Trophoblast cell (in vitro differentiated cells and primary cell): Measurements from ENCODE around the gene ECT2L.

Experiments
- DNase-seq, 2 donors: peaks; one replicate each; pipeline ENCODE4 v3.0.0-alpha.2; 2016
- H2AFZ ChIP-seq: 2 replicates; pipeline ENCODE4 v1.6.1; 2013; ENCODE audit warnings: low read length, moderate library complexity, mild to moderate bottlenecking; ENCODE audit not compliant: insufficient read depth, poor library complexity
- H2AK5ac ChIP-seq: 2 replicates; pipeline ENCODE4 v1.6.1; 2013; ENCODE audit warnings: mild to moderate bottlenecking, low read length
- H2BK120ac ChIP-seq: 2 replicates; pipeline ENCODE4 v1.6.1; 2013; ENCODE audit warnings: low read length, mild to moderate bottlenecking, moderate library complexity; ENCODE audit not compliant: insufficient read depth, poor library complexity
- H2BK12ac ChIP-seq: 2 replicates; pipeline ENCODE4 v1.6.1; 2013; ENCODE audit warnings: mild to moderate bottlenecking, low read length, moderate library complexity
- H2BK5ac ChIP-seq: 2 replicates; pipeline ENCODE4 v1.6.1; 2013; ENCODE audit warnings: low read length, low read depth, moderate library complexity, mild to moderate bottlenecking; ENCODE audit not compliant: poor library complexity
- H3K14ac ChIP-seq: 2 replicates; pipeline ENCODE4 v1.6.1; 2013; ENCODE audit warnings: mild to moderate bottlenecking, low read length
- H3K18ac ChIP-seq: 2 replicates; pipeline ENCODE4 v1.6.1; 2013; ENCODE audit warnings: mild to moderate bottlenecking, low read length
- H3K23ac ChIP-seq: 2 replicates; pipeline ENCODE4 v1.6.1; 2013; ENCODE audit warnings: low read length
- H3K27ac ChIP-seq: 2 replicates; pipeline ENCODE4 v1.5.1; 2013; ENCODE audit warnings: low read depth, mild to moderate bottlenecking, inconsistent platforms, low read length, moderate library complexity
- H3K27me3 ChIP-seq: 2 replicates; pipeline ENCODE4 v1.6.1; 2013; ENCODE audit warnings: inconsistent platforms, mild to moderate bottlenecking, low read length, moderate library complexity; ENCODE audit not compliant: insufficient read depth
- H3K36me3 ChIP-seq, 2 experiments: 1 replicate in 1 of 2; 2 replicates in 1 of 2; pipeline ENCODE4 v1.6.1; 2013; ENCODE audit warnings: low read length in 2 of 2, mild to moderate bottlenecking in 2 of 2, moderate library complexity in 1 of 2; ENCODE audit not compliant: insufficient read depth in 2 of 2, control insufficient read depth in 1 of 2
- H3K4ac ChIP-seq: 2 replicates; pipeline ENCODE4 v1.6.1; 2013; ENCODE audit warnings: low read depth, mild to moderate bottlenecking, low read length, moderate library complexity
- H3K4me1 ChIP-seq, 2 experiments: 1 replicate in 1 of 2; 2 replicates in 1 of 2; pipeline ENCODE4 v1.6.1; 2013; ENCODE audit warnings: low read length in 2 of 2, mild to moderate bottlenecking in 2 of 2, moderate library complexity in 1 of 2; ENCODE audit not compliant: insufficient read depth in 2 of 2, control insufficient read depth in 1 of 2
- H3K4me2 ChIP-seq: 2 replicates; pipeline ENCODE4 v1.6.1; 2013; ENCODE audit warnings: inconsistent platforms, mild to moderate bottlenecking, low read length, moderate library complexity
- H3K4me3 ChIP-seq: 2 replicates; pipeline ENCODE4 v1.5.1; 2013; ENCODE audit warnings: mild to moderate bottlenecking, low read depth, low read length, inconsistent platforms
- H3K79me1 ChIP-seq: one replicate; pipeline ENCODE4 v1.6.1; 2013; ENCODE audit warnings: low read length
- H3K79me2 ChIP-seq: 2 replicates; pipeline ENCODE4 v1.6.1; 2013; ENCODE audit warnings: low read length, mild to moderate bottlenecking; ENCODE audit not compliant: control insufficient read depth, insufficient read depth, poor library complexity
- H3K9ac ChIP-seq: 2 replicates; pipeline ENCODE4 v1.6.1; 2013; ENCODE audit warnings: mild to moderate bottlenecking, low read length
- H3K9me3 ChIP-seq: 2 replicates; pipeline ENCODE4 v1.6.1; 2013; ENCODE audit warnings: low read depth, mild to moderate bottlenecking, control low read depth, inconsistent platforms, low read length; ENCODE audit not compliant: insufficient read depth
- H4K12ac ChIP-seq: 2 replicates; pipeline ENCODE4 v1.6.1; 2013; ENCODE audit warnings: low read depth, mild to moderate bottlenecking, low read length, moderate library complexity
- H4K8ac ChIP-seq: 2 replicates; pipeline ENCODE4 v1.6.1; 2013; ENCODE audit warnings: low read depth, mild to moderate bottlenecking, low read length, moderate library complexity
- H4K91ac ChIP-seq: one replicate; pipeline ENCODE4 v1.6.1; 2013; ENCODE audit warnings: low read depth, mild to moderate bottlenecking, low read length, moderate library complexity
- WGBS: extraction: QIAGEN DNeasy Blood & Tissue Kit; methylation state at CpG from one replicate; pipeline ENCODE4 v1.1.7; 2013; ENCODE audit warnings: missing lambda C conversion rate; ENCODE audit not compliant: insufficient read length, insufficient coverage; ENCODE audit errors: extremely low coverage; 5-methylcytosine and 5-hydroxymethylcytosine counted together

ECT2L gene

DNA sequence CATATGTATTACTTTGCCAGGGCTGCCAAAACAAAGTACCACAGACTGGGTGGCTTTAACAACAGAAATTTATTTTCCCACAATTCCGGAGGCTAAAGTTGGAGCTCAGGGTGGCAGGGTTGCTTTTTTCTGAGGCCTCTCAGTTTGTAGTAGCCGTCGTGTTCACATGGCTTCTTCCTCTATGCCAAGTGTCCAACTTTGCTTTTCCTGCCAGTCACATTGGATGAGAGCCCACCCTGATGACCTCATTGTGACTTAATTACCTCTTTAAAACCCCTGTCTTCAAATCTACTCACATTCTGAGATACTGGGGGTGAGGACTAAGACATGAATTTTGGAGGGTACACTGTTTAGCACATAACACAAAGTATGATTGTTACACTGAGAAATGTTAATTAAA lies 9.9 kb upstream of the ECT2L start:
- no peak overlapping the region for H3K4me2 ChIP-seq
- H2AFZ ChIP-seq: no peak overlapping the region
- H3K4ac ChIP-seq: no peak overlapping the region
- H3K36me3 ChIP-seq: peaks cover 0 to 1% of the 10 kb centered on the region in 2 experiments
- DNase-seq: no peak
- H3K9ac ChIP-seq: no peak overlapping the region
- WGBS: no CpG with 5 or more reads among the region's 3 CpGs
- H4K8ac ChIP-seq: no peak overlapping the region
- H3K79me1 ChIP-seq: no peaks in the 10 kb centered on the region
- no peak overlapping the region for H2BK120ac ChIP-seq
- no peak overlapping the region for H4K91ac ChIP-seq
- no peak overlapping the region for H2BK12ac ChIP-seq
- H2AK5ac ChIP-seq: no peak overlapping the region
- H3K18ac ChIP-seq: no peak overlapping the region
- H3K14ac ChIP-seq: no peak overlapping the region
- H3K23ac ChIP-seq: no peak overlapping the region
- no peak overlapping the region for H3K4me3 ChIP-seq
- H3K9me3 ChIP-seq: no peaks in the 10 kb centered on the region
- H2BK5ac ChIP-seq: no peak overlapping the region
- H3K79me2 ChIP-seq: no peaks in the 10 kb centered on the region
- no peaks in the 10 kb centered on the region for H3K4me1 ChIP-seq
- H3K27me3 ChIP-seq: no peaks in the 10 kb centered on the region
- H3K27ac ChIP-seq: no peak overlapping the region
- no peak overlapping the region for H4K12ac ChIP-seq

DNA sequence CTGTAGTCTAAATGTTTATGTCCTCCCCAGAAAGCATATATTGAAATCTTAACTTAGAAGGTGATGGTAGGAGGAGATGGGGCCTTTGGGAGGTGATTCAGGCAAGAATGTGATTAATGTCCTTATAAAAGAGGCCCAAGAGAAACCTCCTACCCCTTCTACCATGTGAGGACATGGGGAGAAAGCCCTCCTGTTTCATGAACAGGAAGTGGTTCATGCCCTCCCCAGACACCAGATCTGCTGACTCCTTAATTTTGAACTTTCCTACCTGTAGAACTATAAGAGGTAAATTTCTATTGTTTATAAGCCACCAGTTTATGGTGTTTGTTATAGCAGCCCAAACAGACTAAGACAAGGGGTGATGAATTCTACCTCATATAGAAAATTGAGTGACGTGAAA lies 8.7 kb upstream of the ECT2L start:
- DNase-seq: no peak
- H3K18ac ChIP-seq: no peak overlapping the region
- no peak overlapping the region for H3K9ac ChIP-seq
- H3K79me2 ChIP-seq: no peaks in the 10 kb centered on the region
- H3K27me3 ChIP-seq: no peaks in the 10 kb centered on the region
- no peak overlapping the region for H2AFZ ChIP-seq
- H2BK5ac ChIP-seq: no peak overlapping the region
- no peak overlapping the region for H3K14ac ChIP-seq
- H4K8ac ChIP-seq: no peak overlapping the region
- no peak overlapping the region for H4K12ac ChIP-seq
- H2AK5ac ChIP-seq: no peak overlapping the region
- no peak overlapping the region for H3K23ac ChIP-seq
- no peak overlapping the region for H3K4me2 ChIP-seq
- no peak overlapping the region for H2BK120ac ChIP-seq
- no CpG with 5 or more reads among the region's 1 CpG for WGBS
- no peak overlapping the region for H2BK12ac ChIP-seq
- H3K9me3 ChIP-seq: no peaks in the 10 kb centered on the region
- H3K4ac ChIP-seq: no peak overlapping the region
- H4K91ac ChIP-seq: no peak overlapping the region
- no peak overlapping the region for H3K4me3 ChIP-seq
- no peaks in the 10 kb centered on the region for H3K4me1 ChIP-seq
- H3K79me1 ChIP-seq: no peaks in the 10 kb centered on the region
- no peak overlapping the region for H3K27ac ChIP-seq
- H3K36me3 ChIP-seq: peaks cover 0 to 1% of the 10 kb centered on the region in 2 experiments

DNA sequence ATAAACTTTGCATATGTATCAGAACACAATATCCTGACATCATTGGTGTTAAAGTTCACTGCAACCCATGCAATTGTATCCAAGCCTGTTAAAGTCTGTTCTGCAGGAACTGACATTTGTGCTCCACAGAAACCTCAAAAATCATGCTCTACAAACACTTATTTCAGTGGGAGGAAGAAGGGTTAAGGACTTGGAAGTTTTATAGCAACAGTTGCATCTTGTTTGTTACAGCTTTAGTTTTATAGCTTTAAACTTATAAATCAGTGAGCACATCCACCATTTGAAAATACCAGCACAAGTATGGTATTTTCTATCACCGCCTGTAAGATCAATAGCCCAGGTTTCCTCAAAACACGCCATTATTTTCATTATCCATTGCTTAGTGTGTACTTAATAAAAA lies 884 bp downstream of the ECT2L start:
- DNase-seq: no peak
- no CpG with 5 or more reads among the region's 2 CpGs for WGBS
- H3K14ac ChIP-seq: no peak overlapping the region
- no peak overlapping the region for H3K9ac ChIP-seq
- H2AK5ac ChIP-seq: no peak overlapping the region
- H2BK12ac ChIP-seq: no peak overlapping the region
- H3K18ac ChIP-seq: no peak overlapping the region
- no peak overlapping the region for H4K12ac ChIP-seq
- no peaks in the 10 kb centered on the region for H3K9me3 ChIP-seq
- H3K4me1 ChIP-seq: peaks cover 0 to 6% of the 10 kb centered on the region in 2 experiments
- no peaks in the 10 kb centered on the region for H3K36me3 ChIP-seq
- H3K4me2 ChIP-seq: no peak overlapping the region
- H3K4me3 ChIP-seq: no peak overlapping the region
- no peak overlapping the region for H3K27ac ChIP-seq
- H3K79me1 ChIP-seq: peaks cover 2% of the 10 kb centered on the region
- no peak overlapping the region for H4K8ac ChIP-seq
- H3K23ac ChIP-seq: no peak overlapping the region
- H2BK5ac ChIP-seq: no peak overlapping the region
- H2AFZ ChIP-seq: no peak overlapping the region
- no peak overlapping the region for H2BK120ac ChIP-seq
- no peak overlapping the region for H4K91ac ChIP-seq
- H3K4ac ChIP-seq: no peak overlapping the region
- H3K27me3 ChIP-seq: no peaks in the 10 kb centered on the region
- no peaks in the 10 kb centered on the region for H3K79me2 ChIP-seq

DNA sequence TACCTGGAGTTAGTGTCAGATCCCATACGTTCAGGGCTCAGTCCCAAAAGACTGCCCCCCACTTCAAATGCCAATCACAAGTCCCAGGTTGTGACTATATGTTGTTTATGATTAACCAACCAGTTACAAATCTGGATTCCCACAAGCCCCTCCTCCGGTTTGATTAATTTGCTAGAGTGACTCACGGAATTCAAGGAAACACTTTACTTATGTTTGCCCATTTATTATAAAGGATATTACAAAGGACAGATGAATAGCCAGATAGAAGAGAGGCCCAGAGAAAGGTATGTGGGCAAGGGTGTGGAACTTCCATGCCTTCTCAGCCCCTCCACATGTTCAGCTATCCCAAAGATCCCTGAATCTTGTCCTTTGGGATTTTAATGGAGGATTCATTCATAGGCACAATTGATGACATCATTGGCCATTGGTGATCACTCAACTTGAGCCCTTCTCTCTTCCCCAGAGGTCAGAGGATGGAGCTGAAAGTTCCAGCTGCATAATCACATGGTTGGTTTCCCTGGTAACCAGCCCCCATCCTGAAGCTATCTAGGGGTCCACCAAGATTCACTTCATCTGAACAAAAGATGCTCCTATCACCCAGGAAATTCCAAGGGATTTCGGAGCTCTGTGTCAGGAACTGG lies 2.0 kb downstream of the ECT2L start:
- Histone ChIP-seq H4K91ac (no peak overlapping the region), H2BK12ac (no peak overlapping the region), H4K12ac (no peak overlapping the region), H3K9ac (no peak overlapping the region), H4K8ac (no peak overlapping the region), H2AFZ (no peak overlapping the region), H2AK5ac (no peak overlapping the region), H3K4me3 (no peak overlapping the region), H3K36me3 (no peaks in the 10 kb centered on the region), H3K4me1 (peaks cover 0 to 6% of the 10 kb centered on the region in 2 experiments), H2BK120ac (no peak overlapping the region), H3K4me2 (no peak overlapping the region), H3K14ac (no peak overlapping the region), H3K9me3 (no peaks in the 10 kb centered on the region), H3K18ac (no peak overlapping the region), H3K4ac (no peak overlapping the region), H3K79me2 (no peaks in the 10 kb centered on the region), H3K27me3 (no peaks in the 10 kb centered on the region), H3K23ac (no peak overlapping the region), H3K27ac (no peak overlapping the region), H2BK5ac (no peak overlapping the region), H3K79me1 (peaks cover 2% of the 10 kb centered on the region)
- WGBS: no CpG with 5 or more reads among the region's 4 CpGs
- no peak for DNase-seq
